Right lobe of liver (tissue), 6 donors: ENCODE measurements around the gene FOXJ1. TPM values are rescaled to one million over a fixed set of nuclear protein-coding genes. Genes with fewer than 3 reads are reported as not detected.

Source experiments
- ATAC-seq, 4 donors: fragments of 200-7000 bp; cut with Tn5 transposase; one replicate each; pipeline ENCODE4 v1.9.1; 2020; ENCODE audit warnings: mild to moderate bottlenecking in 4 of 4, moderate library complexity in 4 of 4
- DNase-seq, 3 donors: peaks; one replicate each; pipeline ENCODE4 v3.0.0-alpha.2; 2020
- H3K27ac ChIP-seq, 3 donors: fragments of 200-600 bp; one replicate each; pipeline ENCODE4 v1.8.0; 2022
- H3K27me3 ChIP-seq, 2 donors: fragments of 200-600 bp; one replicate each; pipeline ENCODE4 v1.8.0; 2022
- H3K36me3 ChIP-seq, 4 donors: fragments of 200-600 bp; sonication (generic) in 1 of 4; one replicate each; pipeline versions ENCODE4 v1.5.1 to v1.8.0; 2017 to 2022; ENCODE audit warnings: control low read depth in 1 of 4
- H3K4me1 ChIP-seq, 4 donors: fragments of 200-600 bp; sonication (generic) in 1 of 4; one replicate each; pipeline versions ENCODE4 v1.5.1 to v1.8.0; 2017 to 2022; ENCODE audit warnings: control low read depth in 1 of 4
- H3K4me3 ChIP-seq, 3 donors: fragments of 200-600 bp; one replicate each; pipeline ENCODE4 v1.8.0; 2022
- H3K9me3 ChIP-seq, 4 donors: fragments of 200-600 bp; sonication (generic) in 1 of 4; one replicate each; pipeline versions ENCODE4 v1.5.1 to v1.8.0; 2017 to 2022; ENCODE audit warnings: control low read depth in 1 of 4
- CTCF ChIP-seq, 4 donors: fragments of 200-600 bp in 3 of 4; fragments of 450-650 bp in 1 of 4; IDR thresholded peaks; one replicate each; pipeline versions ENCODE4 v1.5.1 to v1.8.0; 2016 to 2022; ENCODE audit warnings: antibody characterized with exemption in 4 of 4, mild to moderate bottlenecking in 2 of 4
- POLR2A ChIP-seq: fragments of 450-650 bp; IDR thresholded peaks from one replicate; pipeline ENCODE4 v1.6.1; 2017; ENCODE audit warnings: antibody characterized with exemption, mild to moderate bottlenecking
- WGBS: methylation state at CpG from one replicate; pipeline ENCODE4 v1.1.6; 2018; ENCODE audit warnings: low coverage, low lambda C conversion rate; ENCODE audit not compliant: insufficient coverage; ENCODE audit errors: missing lambda C conversion rate; 5-methylcytosine and 5-hydroxymethylcytosine counted together
- intact Hi-C, 2 donors: fragments of 100-400 bp; cut with DNase I; formaldehyde crosslinking; loops; one replicate each; pipeline versions ENCODE4 v1.11.2 to v1.14.1; 2022
- total RNA-seq, 6 experiments: library from RNA; depleted of rRNA in 2 of 6; stranded (reverse); fragments of >200 nt in 2 of 6; fragmentation: NEBNext Ultra II Directional in 3 of 6; extraction: Animal tissue kit (Norgen Biotek cat#: 25700) in 3 of 6; gene quantifications; one replicate each; pipeline versions ENCODE4 v1.1.0 to v1.2.4, GENCODE V29; 2016 to 2023
- donor health status: DM: no; HTN: yes; CAD: no.
- donor health status: DM: no; HTN: no; CAD: no.
- donor health status: DM: no; HTN: no; CAD: no.
- donor health status: DM: no; HTN: yes; CAD: no.
- donor health status: DM: no; HTN: yes; CAD: no.

Gene FOXJ1
- total RNA-seq, 6 experiments from 2014 or later, result 0.06 to 0.12 (median 0.11) TPM; not detected in 3

- DNase-seq, result no peak
- no peak overlapping the region for H3K27ac ChIP-seq
- no peaks in the 10 kb centered on the region for H3K36me3 ChIP-seq
- TF ChIP-seq POLR2A (no peak), CTCF (IDR thresholded peaks at IDR 0.05) (no peak)
- no peak overlapping the region for H3K4me3 ChIP-seq
- intact Hi-C loops, result loop anchor here (5.0 to 10.0 kb wide), 2 partner anchors 51 to 158 kb away; no protein-coding TSS in a partner anchor
- H3K9me3 ChIP-seq, result no peaks in the 10 kb centered on the region
- whole genome bisulfite sequencing, result 8% methylated on average over 2 of the region's 9 CpGs
- H3K27me3 ChIP-seq, result no peaks in the 10 kb centered on the region
- ATAC-seq, result no peak
- H3K4me1 ChIP-seq, result peaks cover 0 to 3% (median 0%) of the 10 kb centered on the region in 4 donors
Measured at GRCh38 chr17:76123749-76124581, 17.1 kb downstream of the FOXJ1 start.

GRCh38 chr17:76123191-76123499, 17.9 kb downstream of the FOXJ1 start:
- intact Hi-C loops, result loop anchor here (5.0 to 10.0 kb wide), 2 partner anchors 52 to 159 kb away; no protein-coding TSS in a partner anchor
- no peak overlapping the region for H3K27ac ChIP-seq
- H3K27me3 ChIP-seq, result no peaks in the 10 kb centered on the region
- DNase-seq, result no peak
- 57% methylated on average over 3 of the region's 5 CpGs for WGBS
- H3K36me3 ChIP-seq, result no peaks in the 10 kb centered on the region
- TF ChIP-seq CTCF (IDR thresholded peaks at IDR 0.05) (no peak), POLR2A (no peak)
- H3K4me1 ChIP-seq, result peaks cover 0 to 3% (median 0%) of the 10 kb centered on the region in 4 donors
- H3K9me3 ChIP-seq, result no peaks in the 10 kb centered on the region
- H3K4me3 ChIP-seq, result no peak overlapping the region
- ATAC-seq, result no peak

GRCh38 chr17:76122431-76123190, 18.4 kb downstream of the FOXJ1 start:
- Histone ChIP-seq H3K4me3 (no peak overlapping the region), H3K27me3 (no peaks in the 10 kb centered on the region), H3K36me3 (no peaks in the 10 kb centered on the region), H3K4me1 (peaks cover 0 to 3% (median 0%) of the 10 kb centered on the region in 4 donors), H3K9me3 (no peaks in the 10 kb centered on the region), H3K27ac (no peak overlapping the region)
- ATAC-seq (no peak), DNase-seq (no peak)
- WGBS, result 59% methylated on average over 3 of the region's 24 CpGs
- intact Hi-C loops, result loop anchor here (5.0 to 10.0 kb wide), 2 partner anchors 52 to 160 kb away; no protein-coding TSS in a partner anchor
- TF ChIP-seq POLR2A, result no peak
- TF ChIP-seq CTCF (IDR thresholded peaks at IDR 0.05), result no peak

- ATAC-seq (peak; percentile 12 to 53 (median 22)), DNase-seq (no peak)
- intact Hi-C loops, result loop anchor here (5.0 to 10.0 kb wide), 2 partner anchors 53 to 160 kb away; no protein-coding TSS in a partner anchor
- no peaks in the 10 kb centered on the region for H3K9me3 ChIP-seq
- peak overlapping the region in 1 of 3 donors; percentile 14 for H3K4me3 ChIP-seq
- H3K27ac ChIP-seq, result peak overlapping the region in 1 of 3 donors; percentile 33
- TF ChIP-seq CTCF (IDR thresholded peaks at IDR 0.05) (no peak), POLR2A (no peak)
- H3K4me1 ChIP-seq, result peaks cover 0 to 3% (median 0%) of the 10 kb centered on the region in 4 donors
- 53% methylated on average over 17 of the region's 42 CpGs for WGBS
- H3K36me3 ChIP-seq, result no peaks in the 10 kb centered on the region
- H3K27me3 ChIP-seq, result no peaks in the 10 kb centered on the region
Measured at GRCh38 chr17:76121932-76122430, 19.1 kb downstream of the FOXJ1 start.
